Measurements from ENCODE around the gene MMP13.

DNA sequence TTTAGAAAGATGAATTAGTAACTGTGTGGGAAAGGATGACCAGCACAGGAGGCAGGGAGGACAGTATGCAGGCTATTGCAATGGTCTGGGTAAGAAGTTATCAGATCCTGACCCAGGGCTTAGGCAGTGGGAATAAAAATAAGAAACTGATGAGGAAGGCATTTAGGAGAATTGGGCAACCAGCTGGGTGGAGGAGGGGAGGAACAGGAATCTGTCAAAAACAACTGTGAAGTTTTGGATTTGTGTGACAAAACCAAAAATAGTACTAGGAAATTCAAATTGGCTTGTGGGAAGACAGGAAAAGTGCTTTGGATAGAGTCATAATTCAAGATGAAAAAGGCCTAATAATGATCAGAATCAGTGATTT is 27.9 kb downstream of the MMP13 start:
- TF ChIP-seq, protein P1, sequence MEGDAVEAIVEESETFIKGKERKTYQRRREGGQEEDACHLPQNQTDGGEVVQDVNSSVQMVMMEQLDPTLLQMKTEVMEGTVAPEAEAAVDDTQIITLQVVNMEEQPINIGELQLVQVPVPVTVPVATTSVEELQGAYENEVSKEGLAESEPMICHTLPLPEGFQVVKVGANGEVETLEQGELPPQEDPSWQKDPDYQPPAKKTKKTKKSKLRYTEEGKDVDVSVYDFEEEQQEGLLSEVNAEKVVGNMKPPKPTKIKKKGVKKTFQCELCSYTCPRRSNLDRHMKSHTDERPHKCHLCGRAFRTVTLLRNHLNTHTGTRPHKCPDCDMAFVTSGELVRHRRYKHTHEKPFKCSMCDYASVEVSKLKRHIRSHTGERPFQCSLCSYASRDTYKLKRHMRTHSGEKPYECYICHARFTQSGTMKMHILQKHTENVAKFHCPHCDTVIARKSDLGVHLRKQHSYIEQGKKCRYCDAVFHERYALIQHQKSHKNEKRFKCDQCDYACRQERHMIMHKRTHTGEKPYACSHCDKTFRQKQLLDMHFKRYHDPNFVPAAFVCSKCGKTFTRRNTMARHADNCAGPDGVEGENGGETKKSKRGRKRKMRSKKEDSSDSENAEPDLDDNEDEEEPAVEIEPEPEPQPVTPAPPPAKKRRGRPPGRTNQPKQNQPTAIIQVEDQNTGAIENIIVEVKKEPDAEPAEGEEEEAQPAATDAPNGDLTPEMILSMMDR (IDR thresholded peaks at IDR 0.05), result no peak
- no peak for TF ChIP-seq POLR2A (IDR thresholded peaks at IDR 0.05)
